HK-2 (cell line): ENCODE data around the gene IL36A.

Experiments used
- DNase-seq: peaks from one replicate; pipeline ENCODE4 v3.0.0-alpha.2; 2018; ENCODE audit not compliant: unreplicated experiment

Gene IL36A

GRCh38 chr2:113005030-113005509, at the start of gene IL36A:
IL36A (plus strand) TSS chr2:113005459; CDS start chr2:113005872, 413 bp downstream.
- no peak for DNase-seq

DNA sequence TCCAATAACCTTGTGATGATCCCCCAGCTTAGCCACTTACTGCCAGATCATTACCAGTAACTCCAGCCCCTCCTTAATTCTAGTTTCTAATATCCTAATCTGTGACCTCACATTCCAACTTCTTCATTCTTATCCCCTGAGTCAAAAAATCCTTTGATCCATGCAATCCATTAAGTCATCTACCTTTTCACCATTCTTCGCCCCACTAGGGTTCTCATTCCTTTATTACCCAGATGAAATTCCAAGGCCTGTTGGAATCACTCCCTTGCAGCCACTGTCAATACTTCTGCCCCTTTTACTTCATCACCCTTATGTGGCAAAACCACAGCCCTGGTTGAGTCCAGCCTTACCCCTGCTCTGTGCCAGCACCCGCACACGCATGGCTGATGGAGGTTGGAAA, 47.7 kb upstream of the IL36A start:
- no peak for DNase-seq

GRCh38 chr2:112958428-112959108, 46.7 kb upstream of the IL36A start:
- DNase-seq = no peak

DNA sequence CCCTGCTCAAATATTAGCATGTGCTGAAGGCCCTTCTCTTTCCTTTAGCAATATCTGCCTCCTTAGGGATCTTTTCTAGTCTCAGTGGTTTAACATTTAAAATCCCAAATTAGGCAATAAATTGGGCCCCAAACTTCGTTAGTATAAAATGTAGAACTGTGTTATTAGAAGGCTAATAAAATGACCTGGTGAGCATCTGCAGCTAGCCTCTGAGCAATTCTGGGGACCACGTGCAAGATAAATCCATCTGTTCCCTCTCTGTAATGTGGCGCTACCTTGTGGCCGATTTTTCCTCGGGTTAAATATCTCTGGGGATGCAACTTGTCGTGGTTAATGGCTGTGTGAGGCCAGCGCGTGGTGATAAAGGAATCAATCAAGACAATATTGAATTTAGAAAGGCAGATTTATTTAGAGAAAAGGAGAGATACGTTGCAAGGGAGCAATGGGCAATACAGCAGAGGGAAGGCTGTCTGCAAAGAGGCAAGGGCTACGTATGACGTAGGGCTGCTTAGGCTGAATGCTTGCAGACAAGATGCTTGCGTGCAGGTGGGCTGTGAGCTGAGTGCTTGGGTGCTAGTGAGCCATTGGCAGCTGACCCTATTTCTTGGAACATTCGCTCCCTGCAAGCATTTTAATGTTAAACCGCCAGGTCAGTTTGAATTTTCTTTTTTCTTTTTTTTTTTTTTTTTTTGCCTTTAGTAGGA, 46.0 kb upstream of the IL36A start:
- DNase-seq = no peak

GRCh38 chr2:112960230-112960825, 44.9 kb upstream of the IL36A start:
- no peak for DNase-seq

- no peak for DNase-seq
Measured at GRCh38 chr2:112962308-112963175, 42.7 kb upstream of the IL36A start.

- DNase-seq = no peak
Measured at GRCh38 chr2:112967023-112967422, 38.2 kb upstream of the IL36A start.

- no peak for DNase-seq
Measured at GRCh38 chr2:112972423-112973086, 32.7 kb upstream of the IL36A start.

DNA sequence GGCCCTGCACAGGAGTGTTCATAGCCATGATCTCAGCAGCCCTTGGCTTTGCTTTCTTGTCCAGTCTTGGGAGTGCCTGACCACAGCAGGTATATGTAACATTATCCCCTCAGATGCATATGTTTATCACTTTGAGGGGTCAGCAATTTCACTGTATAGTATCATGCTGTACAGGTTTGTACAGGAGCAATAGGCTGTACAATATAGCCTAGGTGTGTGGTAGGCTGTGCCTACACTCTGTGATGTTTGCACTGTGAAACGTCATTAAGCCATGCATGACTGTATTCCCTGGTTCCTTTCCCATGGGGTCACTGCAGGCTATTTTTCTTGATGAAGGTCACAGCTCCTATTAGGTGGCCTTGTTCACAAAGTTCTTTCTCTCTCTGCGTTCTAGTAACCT, 32.1 kb upstream of the IL36A start:
- no peak for DNase-seq

DNA sequence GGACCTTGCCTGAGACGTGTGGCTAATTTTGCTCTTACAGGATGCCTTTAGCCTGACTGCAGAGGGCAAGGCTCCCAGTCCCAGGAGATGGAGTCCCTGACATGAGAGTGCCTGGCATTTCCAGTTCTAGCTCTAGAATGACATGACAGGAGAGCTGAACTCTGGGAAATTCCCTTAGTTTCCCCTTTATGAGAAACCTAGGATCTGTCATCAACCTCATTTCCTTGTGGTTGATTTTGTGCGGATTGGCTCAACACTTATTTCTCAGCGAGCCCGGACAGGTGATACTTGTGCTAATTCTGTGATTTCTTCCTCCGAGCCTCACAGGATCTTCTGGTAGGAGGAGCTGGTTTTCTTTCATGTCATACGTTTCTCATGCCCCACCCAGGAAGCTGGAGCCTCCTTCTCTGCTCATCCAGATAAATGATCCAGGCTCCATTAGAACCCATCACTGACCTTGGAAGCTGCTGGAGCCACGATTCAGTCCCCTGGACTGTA, 27.7 kb upstream of the IL36A start, which contains the start of gene IL36G:
TSS of gene IL36G (plus strand) at position 448 of the 498 bp plus-strand sequence. CDS start 633 bp downstream, outside the sequence.
- no peak for DNase-seq

- DNase-seq = no peak
Measured at GRCh38 chr2:112979731-112980130, 25.5 kb upstream of the IL36A start.

- no peak for DNase-seq
Measured at GRCh38 chr2:112980537-112980936, 24.7 kb upstream of the IL36A start.

- no peak for DNase-seq
Measured at GRCh38 chr2:112985090-112985489, 20.2 kb upstream of the IL36A start.

DNA sequence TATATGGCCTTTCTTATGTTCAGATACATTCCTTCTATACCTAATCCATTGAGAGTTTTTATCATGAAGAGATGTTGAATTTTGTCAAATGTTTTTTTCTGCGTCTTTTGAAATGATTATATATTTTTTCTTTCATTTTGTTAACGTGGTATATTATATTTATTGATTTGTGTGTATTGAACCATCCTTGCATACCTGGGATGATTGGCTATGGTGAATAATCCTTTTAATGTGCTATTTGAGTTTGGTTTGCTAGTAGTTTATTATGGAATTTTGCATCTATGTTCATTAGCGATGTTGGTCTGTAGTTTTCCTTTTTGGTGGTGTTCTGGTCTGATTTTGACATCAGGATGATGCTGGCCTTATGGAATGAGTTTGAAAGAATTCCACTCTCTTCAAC, 15.6 kb upstream of the IL36A start:
- DNase-seq = no peak

GRCh38 chr2:112993831-112994230, 11.4 kb upstream of the IL36A start:
- DNase-seq = no peak

DNA sequence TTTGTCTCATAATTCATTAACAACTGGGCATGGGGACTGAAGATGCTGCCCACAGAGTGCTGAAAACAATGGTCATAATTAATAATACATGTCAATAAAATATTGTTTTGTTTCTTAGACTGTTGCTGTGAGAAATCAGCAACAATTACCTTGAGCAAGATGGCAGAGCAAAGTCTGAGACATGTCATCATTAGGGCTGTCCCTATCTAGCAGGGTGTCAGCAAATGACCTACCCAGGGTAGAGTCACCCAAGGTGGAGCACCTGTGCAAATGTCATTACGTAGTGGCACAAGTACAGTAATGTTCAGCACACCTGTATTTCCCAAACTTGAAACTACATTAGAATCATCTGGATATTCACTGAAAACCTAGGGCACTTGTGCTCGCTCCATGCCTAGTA, 10.6 kb upstream of the IL36A start:
- no peak for DNase-seq

DNA sequence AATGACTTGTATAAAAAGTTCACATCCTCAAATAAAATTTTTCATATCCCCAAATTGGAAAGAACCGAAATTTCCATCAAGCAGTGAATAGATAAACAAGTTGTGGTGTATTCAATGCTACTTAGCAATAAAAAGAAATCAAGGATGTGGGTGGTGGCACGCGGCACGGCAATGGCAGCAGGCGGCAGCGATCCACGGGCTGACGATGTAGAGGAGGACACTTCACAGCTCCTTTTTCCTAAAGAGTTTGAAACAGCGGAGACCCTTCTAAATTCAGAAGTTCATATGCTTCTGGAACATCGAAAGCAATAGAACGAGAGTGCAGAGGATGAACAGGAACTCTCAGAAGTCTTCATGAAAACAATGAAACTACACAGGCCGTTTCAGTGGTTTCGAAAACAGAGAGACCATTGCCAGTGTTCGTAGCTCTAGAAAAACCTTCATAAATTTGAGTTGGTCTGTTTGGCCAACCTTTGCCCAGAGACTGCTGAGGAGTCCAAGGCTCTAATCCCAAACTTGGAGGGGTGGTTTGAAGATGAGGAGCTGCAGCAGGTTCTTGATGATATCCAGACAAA, 9.8 kb upstream of the IL36A start:
- no peak for DNase-seq

DNA sequence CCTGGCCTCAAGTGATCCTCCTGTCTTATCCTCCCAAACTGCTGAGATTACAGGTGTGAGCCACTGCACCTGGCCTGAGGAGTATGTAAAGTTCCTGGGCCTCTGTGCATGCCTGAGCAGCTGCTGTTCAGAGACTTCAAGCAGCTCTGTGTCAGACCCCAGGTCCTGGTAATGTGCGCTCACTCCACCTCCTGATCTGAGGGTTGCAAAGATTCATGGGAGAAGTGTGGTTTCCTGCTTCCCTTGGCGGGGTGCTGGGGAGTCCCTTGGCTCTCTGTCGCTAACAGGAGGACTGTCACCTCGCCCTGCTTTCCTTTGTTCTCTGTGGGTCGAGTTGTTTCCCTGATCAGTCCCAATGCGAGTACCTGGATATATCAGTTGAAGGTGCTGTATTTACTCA, 8.6 kb upstream of the IL36A start:
- no peak for DNase-seq

DNA sequence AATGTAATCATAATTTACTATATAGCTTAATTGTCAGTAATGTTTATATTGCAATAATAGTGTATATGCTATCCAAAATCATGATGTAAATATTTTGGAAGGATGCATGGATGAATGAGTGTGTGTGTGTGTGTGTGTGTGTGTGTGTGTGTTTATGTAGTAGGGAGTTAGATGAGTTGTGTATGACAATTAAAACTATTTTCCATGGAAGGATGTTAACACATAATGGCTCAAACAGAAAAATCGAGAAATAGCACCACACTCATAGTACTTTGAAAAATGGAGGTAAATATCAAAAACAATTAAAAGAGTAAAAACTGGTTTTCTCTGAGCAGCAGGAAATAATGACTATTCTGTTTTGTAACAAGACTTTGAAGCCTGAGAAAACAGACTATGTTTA, 8.1 kb upstream of the IL36A start:
- no peak for DNase-seq

- DNase-seq = no peak
Measured at GRCh38 chr2:113000436-113000835, 4.8 kb upstream of the IL36A start.

DNA sequence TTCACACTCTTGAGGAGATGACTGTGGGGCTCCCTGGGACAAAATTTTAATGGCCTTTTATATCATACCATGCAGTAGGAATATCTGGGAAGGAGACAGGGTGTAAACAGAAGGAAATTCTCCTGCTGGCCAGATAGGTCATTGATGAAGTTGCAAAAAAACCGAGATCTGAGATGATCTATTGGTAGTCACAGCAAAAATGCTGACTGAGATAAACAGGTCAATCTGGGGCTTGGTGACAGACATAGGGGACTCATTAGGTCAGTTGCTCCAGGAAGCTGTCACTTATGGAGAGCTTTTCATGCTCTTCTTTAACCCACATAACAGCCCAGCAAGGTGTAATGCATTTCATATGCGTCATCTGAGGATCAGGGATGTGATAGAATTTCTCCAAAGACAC, 2.6 kb upstream of the IL36A start:
- no peak for DNase-seq
